HG03520 (cell line): Measurements from ENCODE around the gene LRRC8A.
A peak's percentile ranks its signal among the peaks of the same experiment; 100 is the strongest.

Experiments used
- ATAC-seq: cut with Tn5 transposase; IDR thresholded peaks from one replicate; pipeline ENCODE4 v1.9.1; 2021; ENCODE audit warnings: mild to moderate bottlenecking, moderate library complexity; ENCODE audit not compliant: unreplicated experiment

LRRC8A gene

GRCh38 chr9:128901379-128901778, 19.4 kb downstream of the LRRC8A start:
- no peak for ATAC-seq

GRCh38 chr9:128901822-128902221, 19.9 kb downstream of the LRRC8A start:
- ATAC-seq = no peak

GRCh38 chr9:128902351-128903078, 20.6 kb downstream of the LRRC8A start:
- peak; percentile 69 for ATAC-seq

GRCh38 chr9:128903079-128903461, 21.1 kb downstream of the LRRC8A start:
- no peak for ATAC-seq

- no peak for ATAC-seq
These were observed 22.1 kb downstream of the LRRC8A start for GRCh38 chr9:128903871-128904620.

GRCh38 chr9:128905964-128906363, 24.0 kb downstream of the LRRC8A start:
- ATAC-seq = no peak

- ATAC-seq = no peak
These were observed 24.8 kb downstream of the LRRC8A start for GRCh38 chr9:128906741-128907140.

GRCh38 chr9:128908372-128908771, 26.4 kb downstream of the LRRC8A start:
- no peak for ATAC-seq

GRCh38 chr9:128909859-128910258, 27.9 kb downstream of the LRRC8A start:
- ATAC-seq = no peak

- no peak for ATAC-seq
These were observed 29.0 kb downstream of the LRRC8A start for GRCh38 chr9:128910906-128911305.

- no peak for ATAC-seq
These were observed 29.6 kb downstream of the LRRC8A start for GRCh38 chr9:128911529-128912035.

GRCh38 chr9:128912270-128912853, 30.4 kb downstream of the LRRC8A start:
- no peak for ATAC-seq

GRCh38 chr9:128913048-128913900, 31.3 kb downstream of the LRRC8A start:
- ATAC-seq = no peak

- no peak for ATAC-seq
These were observed 32.3 kb downstream of the LRRC8A start for GRCh38 chr9:128913995-128914772.

GRCh38 chr9:128916204-128916603, 34.3 kb downstream of the LRRC8A start:
- no peak for ATAC-seq

GRCh38 chr9:128916745-128917144, 34.8 kb downstream of the LRRC8A start:
- no peak for ATAC-seq

- ATAC-seq = no peak
These were observed 35.4 kb downstream of the LRRC8A start for GRCh38 chr9:128917151-128917849.

- no peak for ATAC-seq
These were observed 37.0 kb downstream of the LRRC8A start for GRCh38 chr9:128918921-128919320.

- no peak for ATAC-seq
These were observed 37.6 kb downstream of the LRRC8A start for GRCh38 chr9:128919402-128920089.
